ENCODE results near the gene ZBTB8OS. TPM values are rescaled to one million over a fixed set of nuclear protein-coding genes. Genes with fewer than 3 reads are reported as not detected.

The ZBTB8OS gene
- total and polyA plus RNA-seq, 9 of the 15 experiments (the other 6 are each of a cell fraction or from before 2014, with no cell fraction given) = 54.8 to 230 (median 107) TPM

DNA sequence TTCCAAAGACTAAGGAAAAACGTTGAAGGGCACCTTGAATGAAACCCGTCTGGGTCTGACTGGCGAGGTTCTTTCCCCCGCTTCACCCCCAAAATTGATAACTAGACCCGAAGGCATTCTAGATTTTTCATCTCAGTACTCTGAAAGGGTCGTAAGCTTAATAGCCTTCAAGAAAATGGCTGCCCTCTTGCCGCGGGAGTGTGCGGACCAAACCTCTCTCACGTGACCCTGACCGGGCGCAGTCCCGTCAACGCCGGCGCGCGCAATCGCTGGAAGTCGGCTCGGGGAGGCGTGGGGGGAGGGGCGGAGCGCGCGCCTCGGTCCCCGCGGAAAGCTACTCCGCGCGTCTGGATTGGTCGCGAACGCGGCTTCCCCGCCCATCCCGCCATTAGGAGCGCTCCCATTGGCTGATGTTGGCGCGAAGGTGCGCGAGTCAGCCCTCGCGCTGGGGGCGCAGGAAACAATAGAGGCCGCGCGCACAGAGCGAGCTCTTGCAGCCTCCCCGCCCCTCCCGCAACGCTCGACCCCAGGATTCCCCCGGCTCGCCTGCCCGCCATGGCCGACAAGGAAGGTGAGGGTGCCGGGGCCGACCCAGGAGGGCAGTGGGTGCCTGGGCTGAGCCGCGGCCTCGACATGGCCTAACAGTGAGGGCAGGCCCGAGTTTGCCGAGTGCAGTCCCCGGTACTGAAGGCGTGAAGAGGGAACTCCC lies 556 bp upstream of the ZBTB8OS start, which contains the start of gene RBBP4 (continued):
- TF ChIP-seq BRD4 (IDR thresholded peaks at IDR 0.05) (peak; percentile 99), ZC3H8 (IDR thresholded peaks at IDR 0.05) (no peak), ZNF584 (CRISPR knock-in tag; IDR thresholded peaks at IDR 0.05; ENCODE audit: low read depth) (peak; percentile 100), POLR2A (conservative IDR thresholded peaks at IDR 0.05) (peak; percentile 87), SIN3A (IDR thresholded peaks at IDR 0.05; ENCODE audit: borderline replicate concordance in 2 of 2, control insufficient read depth in 1 of 2, low read depth in 2 of 2, low read length in 2 of 2) (peak in 1 of 2 experiments; percentile 59; a peak in 2 of 4 replicates), XRCC4 (IDR thresholded peaks at IDR 0.05; ENCODE audit: extremely low read depth, insufficient read depth, insufficient read length) (no peak), CHCHD3 (CRISPR knock-in tag; IDR thresholded peaks at IDR 0.05) (0 out of 2 replicates have a peak, but pooled peaks have one; percentile 28), SMC3 (conservative IDR thresholded peaks at IDR 0.05; ENCODE audit: insufficient read depth, low read depth, low read length) (no peak), RAD51 (IDR thresholded peaks at IDR 0.05; ENCODE audit: borderline replicate concordance, low read depth) (peak; percentile 96), RFX5 (IDR thresholded peaks at IDR 0.05; ENCODE audit: low read depth, low read length) (no peak), ZNF830 (CRISPR knock-in tag; IDR thresholded peaks at IDR 0.05) (peak; percentile 94), KAT7 (CRISPR knock-in tag; IDR thresholded peaks at IDR 0.05; ENCODE audit: borderline replicate concordance) (peak; percentile 95), ZNF212 (CRISPR knock-in tag; IDR thresholded peaks at IDR 0.05) (peak; percentile 94), NCOA6 (IDR thresholded peaks at IDR 0.05) (no peak), RUNX1 (IDR thresholded peaks at IDR 0.05; ENCODE audit: low read depth) (no peak), ZNF778 (CRISPR knock-in tag; IDR thresholded peaks at IDR 0.05) (no peak), COPS2 (conservative IDR thresholded peaks at IDR 0.05) (no peak), ZNF184 (CRISPR knock-in tag; IDR thresholded peaks at IDR 0.05) (no peak), ZFP30 (CRISPR knock-in tag; IDR thresholded peaks at IDR 0.05; ENCODE audit: borderline replicate concordance) (no peak), NR3C1 (CRISPR knock-in tag; IDR thresholded peaks at IDR 0.05) (peak; percentile 92), OTX1 (CRISPR knock-in tag; IDR thresholded peaks at IDR 0.05) (peak; percentile 98), KDM5B (IDR thresholded peaks at IDR 0.05; ENCODE audit: insufficient replicate concordance, low read depth, low read length) (peak; percentile 74), ASH1L (IDR thresholded peaks at IDR 0.05; ENCODE audit: borderline replicate concordance, low read depth, partially characterized antibody) (peak; percentile 87)
- TF ChIP-seq, protein P1, sequence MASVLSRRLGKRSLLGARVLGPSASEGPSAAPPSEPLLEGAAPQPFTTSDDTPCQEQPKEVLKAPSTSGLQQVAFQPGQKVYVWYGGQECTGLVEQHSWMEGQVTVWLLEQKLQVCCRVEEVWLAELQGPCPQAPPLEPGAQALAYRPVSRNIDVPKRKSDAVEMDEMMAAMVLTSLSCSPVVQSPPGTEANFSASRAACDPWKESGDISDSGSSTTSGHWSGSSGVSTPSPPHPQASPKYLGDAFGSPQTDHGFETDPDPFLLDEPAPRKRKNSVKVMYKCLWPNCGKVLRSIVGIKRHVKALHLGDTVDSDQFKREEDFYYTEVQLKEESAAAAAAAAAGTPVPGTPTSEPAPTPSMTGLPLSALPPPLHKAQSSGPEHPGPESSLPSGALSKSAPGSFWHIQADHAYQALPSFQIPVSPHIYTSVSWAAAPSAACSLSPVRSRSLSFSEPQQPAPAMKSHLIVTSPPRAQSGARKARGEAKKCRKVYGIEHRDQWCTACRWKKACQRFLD (CRISPR knock-in tag; IDR thresholded peaks at IDR 0.05) = peak; percentile 100
- TF ChIP-seq, protein P2, sequence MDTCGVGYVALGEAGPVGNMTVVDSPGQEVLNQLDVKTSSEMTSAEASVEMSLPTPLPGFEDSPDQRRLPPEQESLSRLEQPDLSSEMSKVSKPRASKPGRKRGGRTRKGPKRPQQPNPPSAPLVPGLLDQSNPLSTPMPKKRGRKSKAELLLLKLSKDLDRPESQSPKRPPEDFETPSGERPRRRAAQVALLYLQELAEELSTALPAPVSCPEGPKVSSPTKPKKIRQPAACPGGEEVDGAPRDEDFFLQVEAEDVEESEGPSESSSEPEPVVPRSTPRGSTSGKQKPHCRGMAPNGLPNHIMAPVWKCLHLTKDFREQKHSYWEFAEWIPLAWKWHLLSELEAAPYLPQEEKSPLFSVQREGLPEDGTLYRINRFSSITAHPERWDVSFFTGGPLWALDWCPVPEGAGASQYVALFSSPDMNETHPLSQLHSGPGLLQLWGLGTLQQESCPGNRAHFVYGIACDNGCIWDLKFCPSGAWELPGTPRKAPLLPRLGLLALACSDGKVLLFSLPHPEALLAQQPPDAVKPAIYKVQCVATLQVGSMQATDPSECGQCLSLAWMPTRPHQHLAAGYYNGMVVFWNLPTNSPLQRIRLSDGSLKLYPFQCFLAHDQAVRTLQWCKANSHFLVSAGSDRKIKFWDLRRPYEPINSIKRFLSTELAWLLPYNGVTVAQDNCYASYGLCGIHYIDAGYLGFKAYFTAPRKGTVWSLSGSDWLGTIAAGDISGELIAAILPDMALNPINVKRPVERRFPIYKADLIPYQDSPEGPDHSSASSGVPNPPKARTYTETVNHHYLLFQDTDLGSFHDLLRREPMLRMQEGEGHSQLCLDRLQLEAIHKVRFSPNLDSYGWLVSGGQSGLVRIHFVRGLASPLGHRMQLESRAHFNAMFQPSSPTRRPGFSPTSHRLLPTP (IDR thresholded peaks at IDR 0.05; ENCODE audit: borderline replicate concordance, extremely low read depth, insufficient read length) = no peak
